HEK293T (cell line): ENCODE data around the gene GPR75.
"Not testable (repeated sequence)": the region's sequence is repeated elsewhere in the genome, so short reads cannot be mapped to it uniquely, and the experiment has no call there.

ENCODE experiments used
- BHLHE40 ChIP-seq: fragments of 450-650 bp; IDR thresholded peaks from 2 replicates; pipeline ENCODE4 v1.6.1; 2016; ENCODE audit warnings: mild to moderate bottlenecking, moderate library complexity, borderline replicate concordance
- ELF4 ChIP-seq: fragments of 450-650 bp; IDR thresholded peaks from 2 replicates; pipeline ENCODE4 v1.6.1; 2017; ENCODE audit warnings: antibody characterized with exemption
- FOXA1 ChIP-seq: fragments of 450-650 bp; IDR thresholded peaks from 2 replicates; pipeline ENCODE4 v1.6.1; 2016; ENCODE audit warnings: mild to moderate bottlenecking
- FOXK2 ChIP-seq: fragments of 450-650 bp; IDR thresholded peaks from 2 replicates; pipeline ENCODE4 v1.6.1; 2016; ENCODE audit warnings: mild to moderate bottlenecking
- FOXM1 ChIP-seq: fragments of 450-650 bp; IDR thresholded peaks from 2 replicates; pipeline ENCODE4 v1.6.1; 2017; ENCODE audit warnings: mild to moderate bottlenecking, borderline replicate concordance
- HDGF ChIP-seq: fragments of 450-650 bp; IDR thresholded peaks from 2 replicates; pipeline ENCODE4 v1.6.1; 2017; ENCODE audit warnings: antibody characterized with exemption, borderline replicate concordance
- L3MBTL2 ChIP-seq: fragments of 450-650 bp; conservative IDR thresholded peaks from 2 replicates; pipeline ENCODE4 v1.6.1; 2016; ENCODE audit warnings: mild to moderate bottlenecking
- LEF1 ChIP-seq: fragments of 450-650 bp; IDR thresholded peaks from 2 replicates; pipeline ENCODE4 v1.6.1; 2017; ENCODE audit warnings: mild to moderate bottlenecking, borderline replicate concordance
- NFRKB ChIP-seq: fragments of 450-650 bp; IDR thresholded peaks from 2 replicates; pipeline ENCODE4 v1.6.1; 2016; ENCODE audit warnings: mild to moderate bottlenecking, moderate library complexity
- PKNOX1 ChIP-seq: fragments of 450-650 bp; IDR thresholded peaks from 2 replicates; pipeline ENCODE4 v1.6.1; 2016
- SP1 ChIP-seq: fragments of 450-650 bp; IDR thresholded peaks from 2 replicates; pipeline ENCODE4 v1.6.1; 2017
- SUZ12 ChIP-seq: fragments of 450-650 bp; IDR thresholded peaks from 2 replicates; pipeline ENCODE4 v1.6.1; 2016; ENCODE audit warnings: mild to moderate bottlenecking
- TARDBP ChIP-seq: fragments of 450-650 bp; IDR thresholded peaks from 2 replicates; pipeline ENCODE4 v1.6.1; 2016

GRCh38 chr2:53829980-53830290 is 29.8 kb downstream of the GPR75 start:
- TF ChIP-seq SP1, HDGF, BHLHE40, NFRKB, PKNOX1, TARDBP, FOXM1, L3MBTL2, SUZ12, ELF4, FOXK2, FOXA1, LEF1: not testable (repeated sequence)
